GM21825 (cell line): ENCODE data around the gene ARIH2.

ENCODE experiments used
- ATAC-seq: cut with Tn5 transposase; IDR thresholded peaks from one replicate; pipeline ENCODE4 v1.9.1; 2021; ENCODE audit warnings: mild to moderate bottlenecking, moderate library complexity; ENCODE audit not compliant: unreplicated experiment

The ARIH2 gene

DNA sequence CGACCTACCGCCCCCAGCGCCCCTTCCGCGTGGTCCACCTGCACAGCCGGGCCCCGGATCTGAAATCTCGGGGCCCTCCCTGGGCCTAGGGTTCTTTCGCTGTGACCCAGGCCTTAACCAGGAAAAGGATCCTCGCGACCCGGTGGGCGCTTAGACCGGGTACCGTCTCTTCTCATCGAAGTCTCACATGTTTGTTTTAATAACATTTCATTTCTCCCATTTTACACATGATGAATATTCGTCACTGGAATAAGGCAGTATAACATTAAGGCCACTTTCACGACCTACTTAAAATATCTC lies 100.0 kb downstream of the ARIH2 start:
- no peak for ATAC-seq

- ATAC-seq, result no peak
Measured at GRCh38 chr3:49019941-49020329, 101.3 kb downstream of the ARIH2 start.

DNA sequence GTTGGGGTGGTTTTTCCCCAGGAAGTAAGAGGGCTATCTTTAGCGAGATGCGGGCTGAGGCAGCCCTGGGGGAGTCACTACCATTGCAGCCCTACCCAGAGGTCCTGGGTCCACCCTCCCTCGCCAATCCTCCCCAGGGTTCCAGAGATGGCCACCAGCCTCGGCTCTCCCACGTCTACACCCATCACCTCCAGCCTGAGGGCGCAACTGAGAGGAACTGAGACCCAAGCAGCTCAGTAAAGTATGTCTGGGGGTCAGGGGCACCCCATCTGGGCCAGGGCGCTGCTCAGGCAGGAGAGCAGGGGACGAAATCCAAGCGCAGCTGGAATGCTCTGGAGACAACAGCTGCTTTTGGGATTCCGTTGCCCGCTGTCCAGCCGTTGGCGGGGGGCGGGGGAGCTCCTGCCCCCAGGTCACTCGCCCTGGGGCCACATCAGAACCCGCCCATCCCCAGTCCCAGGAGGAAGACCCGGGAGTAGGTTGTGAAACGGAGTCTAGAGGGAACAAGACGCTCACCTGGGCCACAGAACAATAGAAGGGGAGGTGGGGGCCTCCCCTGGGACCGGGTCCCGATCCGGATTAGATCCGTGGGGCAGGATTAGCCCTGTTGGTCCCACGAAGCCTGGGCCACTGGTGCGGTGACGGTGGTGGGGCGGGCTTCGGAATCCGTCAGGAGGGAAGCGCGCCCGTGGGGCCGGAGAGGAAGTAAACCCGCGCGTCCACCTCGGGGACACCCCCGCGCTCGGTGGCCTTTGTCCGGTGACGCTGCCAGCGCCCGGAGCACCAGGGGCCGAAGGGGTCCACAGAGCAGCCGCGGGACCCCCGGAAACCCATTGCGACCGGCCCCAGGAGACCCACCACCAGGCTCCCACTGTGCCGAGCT lies 101.9 kb downstream of the ARIH2 start:
- peak; percentile 0 for ATAC-seq

DNA sequence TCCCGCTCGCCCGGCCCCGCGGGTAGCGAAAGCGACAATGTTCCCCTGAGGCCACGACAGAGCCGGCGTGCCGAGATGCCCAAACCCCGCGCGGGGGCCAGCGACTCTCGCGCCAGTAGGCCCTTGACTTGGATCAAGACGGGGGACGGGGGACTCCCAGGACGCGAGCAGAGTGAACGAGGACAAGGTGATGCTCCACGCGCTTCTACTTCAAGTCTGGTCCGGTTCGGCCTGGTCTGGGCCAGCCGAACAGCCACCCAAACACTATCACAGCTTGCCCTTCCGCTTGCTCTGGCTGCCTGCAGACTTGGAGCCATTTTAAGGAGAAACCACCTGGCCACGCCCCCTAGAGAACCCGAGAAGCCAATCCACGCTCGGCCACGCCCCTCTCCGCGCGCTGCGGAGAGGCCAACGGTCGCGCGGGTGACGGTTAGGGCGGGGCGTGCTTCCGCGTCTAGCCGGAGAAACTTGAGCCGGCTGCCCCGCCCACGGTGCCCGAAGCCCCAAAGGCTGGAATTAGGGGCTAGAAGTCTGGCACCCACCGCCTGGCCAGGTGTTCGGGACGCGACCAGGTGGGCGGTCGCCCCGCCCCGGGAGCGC lies 102.7 kb downstream of the ARIH2 start:
- peak; percentile 41 for ATAC-seq

- peak; percentile 47 for ATAC-seq
Measured at GRCh38 chr3:49021813-49022687, 103.4 kb downstream of the ARIH2 start, which contains the start of gene NDUFAF3. Gene NDUFAF3 (plus strand): TSS chr3:49022121. CDS start chr3:49022145, 24 bp downstream.

- no peak for ATAC-seq
Measured at GRCh38 chr3:49022688-49023171, 104.1 kb downstream of the ARIH2 start.

DNA sequence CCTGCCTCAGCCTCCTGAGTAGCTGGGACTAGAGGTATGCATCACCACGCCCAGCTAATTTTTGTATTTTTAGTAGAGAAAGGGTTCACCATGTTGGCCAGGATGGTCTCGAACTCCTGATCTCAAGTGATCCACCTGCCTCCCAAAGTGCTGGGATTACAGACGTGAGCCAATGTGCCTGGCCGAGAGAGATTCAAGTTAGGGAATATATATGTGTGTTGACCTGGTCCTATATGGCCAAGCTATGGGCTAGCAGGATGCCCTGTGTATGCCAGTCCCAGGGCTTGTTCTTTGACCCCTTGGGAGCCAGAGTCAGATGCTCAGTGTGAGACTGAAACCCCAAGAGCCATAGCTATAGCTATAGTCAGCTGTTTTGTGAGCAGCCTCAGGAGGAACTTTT lies 105.1 kb downstream of the ARIH2 start:
- ATAC-seq, result no peak

GRCh38 chr3:49024449-49024848 lies 105.8 kb downstream of the ARIH2 start:
- no peak for ATAC-seq

DNA sequence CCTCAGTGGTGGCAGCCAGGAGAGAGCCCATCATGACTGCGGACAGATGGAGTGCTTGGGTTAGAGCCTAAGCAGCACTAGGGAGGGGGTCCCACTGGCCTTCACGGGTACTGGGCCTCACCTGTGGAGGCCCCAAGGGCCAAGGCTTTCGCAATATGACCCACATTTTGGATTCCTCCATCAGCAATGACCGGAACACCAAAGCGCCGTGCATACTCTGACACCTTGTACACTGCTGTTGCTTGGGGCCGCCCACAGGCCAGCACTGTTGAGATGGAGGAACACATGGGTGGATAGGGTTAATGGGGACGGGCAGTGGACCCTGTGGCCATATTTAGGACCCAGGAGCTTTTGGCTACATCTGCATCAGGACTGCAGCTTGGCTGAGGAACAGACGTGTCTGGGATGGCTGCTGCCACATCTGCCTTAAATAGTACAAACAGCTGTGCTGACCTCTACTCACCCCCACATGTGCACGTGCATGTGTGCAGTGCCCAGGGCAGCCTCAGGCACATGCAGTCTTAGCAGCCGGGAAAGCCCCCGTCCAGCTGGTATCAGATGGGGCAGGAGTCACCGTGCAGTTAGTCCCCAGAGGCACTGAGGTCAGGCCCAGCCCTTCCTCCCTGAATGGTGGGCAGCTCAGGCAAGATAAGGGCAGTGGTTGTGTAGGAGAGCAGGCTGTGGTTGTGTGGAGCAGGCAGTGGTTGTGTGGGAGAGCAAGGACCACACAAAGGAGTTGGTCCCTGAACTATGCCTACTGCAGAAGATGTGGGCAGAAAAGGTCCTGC lies 106.6 kb downstream of the ARIH2 start:
- ATAC-seq, result no peak

- no peak for ATAC-seq
Measured at GRCh38 chr3:49025793-49026520, 107.3 kb downstream of the ARIH2 start.

DNA sequence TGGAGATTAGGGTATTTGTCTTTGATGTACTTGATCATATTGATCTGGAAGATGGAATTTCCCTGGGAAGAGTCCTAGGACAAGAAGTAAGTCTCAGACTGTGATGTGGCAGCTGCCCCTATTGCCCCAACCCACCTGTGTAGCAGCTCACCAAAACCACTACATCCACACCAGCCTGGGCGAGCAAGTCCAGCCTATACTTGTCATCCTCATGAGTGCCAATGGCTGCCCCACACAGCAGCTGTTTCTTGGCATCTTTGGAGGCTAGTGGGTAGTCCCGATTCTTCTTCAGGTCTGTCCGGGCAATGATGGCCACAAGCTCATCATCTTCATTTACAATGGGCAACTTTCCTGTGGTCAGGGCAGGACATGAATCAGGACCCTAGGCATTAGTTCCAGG lies 107.9 kb downstream of the ARIH2 start:
- no peak for ATAC-seq

DNA sequence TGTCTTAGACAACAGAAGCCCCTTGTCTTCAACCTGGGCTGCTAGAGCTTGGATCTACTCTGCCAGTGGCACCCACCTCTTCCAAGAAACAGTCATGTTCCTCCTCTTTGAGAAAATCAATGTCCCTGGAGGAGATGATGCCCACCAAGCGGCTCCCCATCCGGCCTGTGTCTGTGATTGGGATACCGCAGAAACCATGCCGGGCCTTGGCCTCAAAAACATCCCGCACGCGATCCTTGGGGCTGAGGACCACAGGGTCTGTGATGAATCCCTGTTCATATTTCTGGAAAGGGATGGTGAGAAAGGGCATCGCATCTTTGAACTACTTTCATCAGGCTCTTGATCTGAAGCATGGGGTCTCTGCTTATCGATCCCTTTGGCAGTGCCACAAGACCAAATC lies 109.0 kb downstream of the ARIH2 start:
- no peak for ATAC-seq

DNA sequence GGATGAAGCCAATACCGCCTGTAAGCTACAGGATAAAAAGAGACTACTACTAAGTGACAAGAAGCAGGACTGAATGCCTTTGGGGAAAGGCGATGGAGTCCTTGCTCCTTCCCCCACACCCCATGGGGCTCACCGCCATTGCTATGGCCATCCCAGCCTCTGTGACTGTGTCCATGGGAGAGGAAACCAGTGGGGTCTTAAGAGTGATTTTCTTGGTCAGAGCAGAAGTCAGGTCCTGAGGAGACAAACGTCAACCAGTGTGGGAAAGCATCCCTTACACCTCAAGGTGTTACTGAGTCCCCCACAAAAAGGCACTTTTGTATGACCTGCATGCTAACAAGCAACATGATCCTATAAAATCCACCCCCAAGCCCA lies 109.6 kb downstream of the ARIH2 start:
- ATAC-seq, result no peak

GRCh38 chr3:49028673-49029562 lies 110.3 kb downstream of the ARIH2 start, which contains the start of gene IMPDH2:
Gene IMPDH2 (minus strand): TSS chr3:49029398. CDS start chr3:49029350, 48 bp downstream.
- ATAC-seq, result peak; percentile 80

GRCh38 chr3:49029563-49029884 lies 110.9 kb downstream of the ARIH2 start:
- no peak for ATAC-seq

DNA sequence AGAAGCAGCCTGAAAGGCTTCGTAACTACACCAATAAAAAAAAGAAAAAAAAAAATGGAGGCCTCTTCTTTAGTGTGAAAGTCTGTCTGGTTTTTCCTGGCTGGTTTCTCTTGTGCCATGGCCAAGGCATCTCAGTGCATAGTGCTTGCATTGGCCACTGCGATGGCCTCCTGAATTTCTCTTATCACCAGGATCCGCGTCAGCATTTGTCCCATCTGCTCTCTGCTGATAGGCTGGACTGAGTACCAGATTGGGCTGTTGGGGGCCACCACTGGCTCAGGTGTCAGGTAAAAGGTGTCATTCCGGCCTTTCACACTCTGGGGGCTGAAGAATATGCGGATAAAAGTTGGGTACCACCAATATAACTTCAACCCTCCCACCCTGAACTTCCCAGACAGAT lies 111.7 kb downstream of the ARIH2 start:
- no peak for ATAC-seq

- ATAC-seq, result no peak
Measured at GRCh38 chr3:49032646-49033304, 114.1 kb downstream of the ARIH2 start.

- no peak for ATAC-seq
Measured at GRCh38 chr3:49034650-49035049, 116.0 kb downstream of the ARIH2 start.

GRCh38 chr3:49035281-49035680 lies 116.6 kb downstream of the ARIH2 start:
- no peak for ATAC-seq
